ENCODE data around the gene MGAT4B. TPM values are rescaled to one million over a fixed set of nuclear protein-coding genes. Genes with fewer than 3 reads are reported as not detected.

Gene MGAT4B
- total and polyA plus RNA-seq, 12 donors, result 58.6 to 123 (median 98.0) TPM

DNA sequence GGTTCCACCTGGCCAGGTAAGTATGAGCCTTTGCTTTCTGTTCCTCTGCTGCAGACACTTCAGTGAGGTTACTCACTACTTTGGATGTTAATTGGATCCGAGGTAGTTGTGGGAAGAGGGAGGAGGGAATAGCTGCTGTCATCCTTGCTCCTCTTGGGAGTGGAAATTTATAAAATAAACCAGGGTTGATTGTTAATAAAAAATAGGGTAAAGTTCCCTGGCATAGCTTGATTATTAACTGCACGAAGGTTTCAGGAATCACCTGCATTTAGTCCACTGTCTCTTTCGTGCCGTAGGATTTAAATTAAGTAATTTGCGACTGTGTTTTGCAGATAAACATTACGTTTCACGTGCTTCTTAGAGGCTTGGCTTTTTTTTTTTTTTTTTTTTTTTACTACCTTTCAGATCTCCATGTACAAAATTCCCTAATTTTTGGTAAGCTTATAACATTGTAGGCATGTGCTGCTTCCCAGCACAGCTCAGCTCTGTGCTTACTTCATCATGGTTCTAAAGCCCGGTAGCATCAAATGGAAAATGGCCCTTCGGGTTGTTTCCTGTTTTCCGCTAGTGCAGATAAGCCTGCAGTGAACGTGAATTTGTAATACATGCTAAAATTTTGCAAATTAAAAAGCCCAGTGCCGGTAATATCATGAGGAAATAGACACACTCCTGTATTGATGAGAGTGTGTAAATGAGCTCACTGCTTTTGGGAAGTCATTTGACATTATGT, 39.8 kb downstream of the MGAT4B start:
- WGBS, 2 donors, result 66 to 73% methylated on average over 12 of the region's 12 CpGs
- Histone ChIP-seq H3K9me3 (no peaks in the 10 kb centered on the region), H3K4me3 (no peak overlapping the region), H3K27me3 (no peaks in the 10 kb centered on the region), H3K4me1 (peaks cover 6 to 76% (median 59%) of the 10 kb centered on the region in 9 donors), H3K27ac (peak overlapping the region in 6 of 10 donors; percentile 66 to 78 (median 70)), H3K36me3 (peaks cover 0 to 68% (median 36%) of the 10 kb centered on the region in 9 donors)
- intact Hi-C loops (cut with DNase I), result loop anchor here in 3 of 10 donors (5.0 to 10.0 kb wide), 3 partner anchors 35 to 138 kb away; partner anchors contain the start of genes MAML1 (in 1 of the 3), MRNIP (in 1 of the 3) and TBC1D9B (in 1 of the 3)
- TF ChIP-seq, protein P1, sequence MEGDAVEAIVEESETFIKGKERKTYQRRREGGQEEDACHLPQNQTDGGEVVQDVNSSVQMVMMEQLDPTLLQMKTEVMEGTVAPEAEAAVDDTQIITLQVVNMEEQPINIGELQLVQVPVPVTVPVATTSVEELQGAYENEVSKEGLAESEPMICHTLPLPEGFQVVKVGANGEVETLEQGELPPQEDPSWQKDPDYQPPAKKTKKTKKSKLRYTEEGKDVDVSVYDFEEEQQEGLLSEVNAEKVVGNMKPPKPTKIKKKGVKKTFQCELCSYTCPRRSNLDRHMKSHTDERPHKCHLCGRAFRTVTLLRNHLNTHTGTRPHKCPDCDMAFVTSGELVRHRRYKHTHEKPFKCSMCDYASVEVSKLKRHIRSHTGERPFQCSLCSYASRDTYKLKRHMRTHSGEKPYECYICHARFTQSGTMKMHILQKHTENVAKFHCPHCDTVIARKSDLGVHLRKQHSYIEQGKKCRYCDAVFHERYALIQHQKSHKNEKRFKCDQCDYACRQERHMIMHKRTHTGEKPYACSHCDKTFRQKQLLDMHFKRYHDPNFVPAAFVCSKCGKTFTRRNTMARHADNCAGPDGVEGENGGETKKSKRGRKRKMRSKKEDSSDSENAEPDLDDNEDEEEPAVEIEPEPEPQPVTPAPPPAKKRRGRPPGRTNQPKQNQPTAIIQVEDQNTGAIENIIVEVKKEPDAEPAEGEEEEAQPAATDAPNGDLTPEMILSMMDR (IDR thresholded peaks at IDR 0.05), result no peak
- no peak for ATAC-seq
- no peak for DNase-seq

DNA sequence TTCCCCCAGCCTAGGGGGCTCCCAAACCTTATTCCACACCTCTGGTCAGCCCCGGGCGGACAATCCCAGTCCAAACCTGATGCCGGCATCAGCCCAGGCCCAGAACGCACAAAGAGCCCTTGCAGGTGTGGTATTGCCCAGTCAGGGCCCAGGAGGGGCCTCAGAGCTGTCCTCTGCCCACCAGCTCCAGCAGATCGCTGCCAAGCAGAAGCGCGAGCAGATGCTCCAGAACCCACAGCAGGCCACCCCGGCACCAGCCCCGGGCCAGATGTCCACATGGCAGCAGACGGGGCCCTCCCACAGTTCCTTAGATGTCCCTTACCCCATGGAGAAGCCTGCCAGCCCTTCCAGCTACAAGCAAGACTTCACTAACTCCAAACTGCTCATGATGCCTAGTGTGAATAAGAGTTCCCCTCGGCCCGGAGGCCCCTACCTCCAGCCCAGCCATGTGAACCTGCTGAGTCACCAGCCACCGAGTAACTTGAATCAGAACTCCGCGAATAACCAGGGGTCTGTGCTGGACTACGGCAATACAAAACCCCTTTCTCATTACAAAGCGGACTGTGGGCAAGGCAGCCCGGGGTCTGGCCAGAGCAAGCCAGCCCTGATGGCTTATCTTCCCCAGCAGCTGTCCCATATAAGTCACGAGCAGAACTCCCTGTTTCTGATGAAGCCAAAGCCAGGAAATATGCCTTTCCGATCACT, 40.5 kb downstream of the MGAT4B start:
- Histone ChIP-seq H3K4me1 (peaks cover 6 to 83% (median 66%) of the 10 kb centered on the region in 9 donors), H3K36me3 (peaks cover 0 to 61% (median 29%) of the 10 kb centered on the region in 9 donors), H3K27me3 (no peaks in the 10 kb centered on the region), H3K27ac (peak overlapping the region in 7 of 10 donors; percentile 28 to 78 (median 69)), H3K9me3 (no peaks in the 10 kb centered on the region), H3K4me3 (no peak overlapping the region)
- ATAC-seq, result no peak
- TF ChIP-seq, protein P1 (IDR thresholded peaks at IDR 0.05), result no peak
- 82 to 88% methylated on average over 20 of the region's 20 CpGs for WGBS, 2 donors
- intact Hi-C loops (cut with DNase I), result loop anchor here in 3 of 10 donors (5.0 to 10.0 kb wide), 3 partner anchors 34 to 139 kb away; partner anchors contain the start of genes MAML1 (in 1 of the 3), MRNIP (in 1 of the 3) and TBC1D9B (in 1 of the 3)
- DNase-seq, result no peak

DNA sequence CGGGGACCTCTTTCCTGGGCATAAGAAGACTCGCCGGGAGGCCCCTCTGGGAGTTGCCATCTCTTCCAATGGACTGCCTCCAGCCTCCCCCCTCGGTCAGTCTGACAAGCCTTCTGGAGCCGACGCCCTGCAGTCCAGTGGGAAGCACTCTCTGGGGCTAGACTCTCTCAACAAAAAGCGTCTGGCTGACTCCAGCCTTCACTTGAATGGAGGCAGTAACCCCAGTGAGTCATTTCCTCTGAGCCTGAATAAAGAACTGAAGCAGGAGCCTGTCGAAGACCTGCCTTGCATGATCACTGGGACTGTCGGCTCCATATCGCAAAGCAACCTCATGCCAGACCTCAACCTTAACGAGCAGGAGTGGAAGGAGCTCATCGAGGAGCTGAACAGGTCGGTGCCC, 41.3 kb downstream of the MGAT4B start:
- TF ChIP-seq, protein P1 (IDR thresholded peaks at IDR 0.05), result no peak
- Histone ChIP-seq H3K4me3 (no peak overlapping the region), H3K27ac (peak overlapping the region in 7 of 10 donors; percentile 28 to 78 (median 69)), H3K4me1 (peaks cover 6 to 90% (median 68%) of the 10 kb centered on the region in 9 donors), H3K27me3 (no peaks in the 10 kb centered on the region), H3K36me3 (peaks cover 0 to 53% (median 22%) of the 10 kb centered on the region in 9 donors), H3K9me3 (no peaks in the 10 kb centered on the region)
- WGBS, 2 donors, result 30 to 44% methylated on average over 13 of the region's 13 CpGs
- intact Hi-C loops (cut with DNase I), result loop anchor here in 3 of 10 donors (5.0 to 10.0 kb wide), 3 partner anchors 33 to 139 kb away; partner anchors contain the start of genes MAML1 (in 1 of the 3), MRNIP (in 1 of the 3) and TBC1D9B (in 1 of the 3)
- DNase-seq (peak; percentile 50 to 52), ATAC-seq (peak; percentile 40 to 82 (median 55))

DNA sequence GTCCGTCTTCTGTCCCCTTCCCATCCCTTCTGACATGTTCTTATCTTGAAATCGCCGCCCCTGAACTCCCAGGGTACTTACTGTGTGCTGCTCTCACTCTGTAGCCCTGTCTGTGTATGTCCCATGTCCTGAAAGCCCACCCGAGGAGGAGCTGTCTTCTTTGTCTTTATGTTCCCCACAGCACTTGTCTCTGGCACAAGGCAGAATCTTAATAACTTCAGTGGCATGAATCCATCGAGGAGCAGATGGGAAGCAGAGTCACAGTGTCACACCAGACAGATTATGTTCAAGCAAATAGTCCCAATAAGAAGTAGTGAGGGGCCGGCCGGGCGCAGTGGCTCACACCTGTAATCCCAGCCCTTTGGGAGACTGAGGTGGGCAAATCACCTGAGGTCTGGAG, 42.6 kb downstream of the MGAT4B start:
- no peak for ATAC-seq
- Histone ChIP-seq H3K9me3 (no peaks in the 10 kb centered on the region), H3K4me1 (peaks cover 6 to 96% (median 76%) of the 10 kb centered on the region in 9 donors), H3K4me3 (no peak overlapping the region), H3K27me3 (no peaks in the 10 kb centered on the region), H3K27ac (peak overlapping the region in 1 of 10 donors; percentile 14), H3K36me3 (peaks cover 0 to 41% (median 16%) of the 10 kb centered on the region in 9 donors)
- TF ChIP-seq, protein P1 (IDR thresholded peaks at IDR 0.05), result no peak
- intact Hi-C loops (cut with DNase I), result loop anchor here in 4 of 10 donors (5.0 to 10.0 kb wide), 4 partner anchors 33 to 143 kb away; partner anchors contain the start of genes TBC1D9B (in 2 of the 4) and MRNIP (in 1 of the 4)
- WGBS, 2 donors, result 66 to 71% methylated on average over 8 of the region's 8 CpGs
- no peak for DNase-seq
